SJSA1 (cell line): ENCODE measurements around the gene SLC17A1. TPM values are rescaled to one million over a fixed set of nuclear protein-coding genes. Genes with fewer than 3 reads are reported as not detected.

Experiments used
- DNase-seq, 2 experiments: peaks; one replicate each; pipeline ENCODE4 v3.0.0-alpha.2; 2015 to 2020; ENCODE audit warnings: low spot score in 2 of 2, low read depth in 1 of 2
- H3K27ac ChIP-seq: fragments of 250-450 bp; sonication (Bioruptor Pico); 2 replicates; pipeline ENCODE4 v1.5.1; 2020; ENCODE audit warnings: mild to moderate bottlenecking, moderate library complexity
- H3K27me3 ChIP-seq: fragments of 250-450 bp; sonication (Bioruptor Pico); replicated peaks from 2 replicates; pipeline ENCODE4 v1.5.1; 2020; ENCODE audit warnings: mild to moderate bottlenecking, moderate library complexity
- H3K36me3 ChIP-seq: fragments of 250-450 bp; sonication (Bioruptor Pico); 2 replicates; pipeline ENCODE4 v1.5.1; 2020; ENCODE audit warnings: mild to moderate bottlenecking
- H3K4me1 ChIP-seq: fragments of 250-450 bp; sonication (Bioruptor Pico); replicated peaks from 2 replicates; pipeline ENCODE4 v1.6.1; 2021; ENCODE audit warnings: mild to moderate bottlenecking
- H3K4me3 ChIP-seq: fragments of 250-450 bp; sonication (Bioruptor Pico); 2 replicates; pipeline ENCODE4 v1.5.1; 2020; ENCODE audit warnings: mild to moderate bottlenecking
- H3K9me3 ChIP-seq: fragments of 250-450 bp; sonication (Bioruptor Pico); replicated peaks from 2 replicates; pipeline ENCODE4 v1.5.1; 2020; ENCODE audit warnings: mild to moderate bottlenecking
- total RNA-seq: library from RNA; depleted of rRNA; stranded (reverse); fragments of >200 nt; shearing (Covaris generic); gene quantifications from 2 replicates; pipeline ENCODE4 v1.2.3, GENCODE V29; 2014

SLC17A1 gene
- total RNA-seq, 1 experiment from 2014 or later, result not detected

GRCh38 chr6:25804804-25805203 lies 27.0 kb downstream of the SLC17A1 start:
- DNase-seq, result no peak
- Histone ChIP-seq H3K36me3 (no peaks in the 10 kb centered on the region), H3K4me3 (no peak overlapping the region), H3K27ac (no peak overlapping the region), H3K9me3 (no peaks in the 10 kb centered on the region), H3K4me1 (no peaks in the 10 kb centered on the region), H3K27me3 (no peaks in the 10 kb centered on the region)

GRCh38 chr6:25801436-25801835 lies 30.4 kb downstream of the SLC17A1 start:
- no peaks in the 10 kb centered on the region; the same call in 1 of the 2 replicates for H3K27me3 ChIP-seq
- no peaks in the 10 kb centered on the region for H3K9me3 ChIP-seq
- no peak overlapping the region for H3K4me3 ChIP-seq
- no peak for DNase-seq
- H3K4me1 ChIP-seq, result no peaks in the 10 kb centered on the region
- no peaks in the 10 kb centered on the region for H3K36me3 ChIP-seq
- no peak overlapping the region for H3K27ac ChIP-seq

- Histone ChIP-seq H3K4me1 (no peaks in the 10 kb centered on the region), H3K4me3 (no peak overlapping the region), H3K27ac (no peak overlapping the region), H3K27me3 (no peaks in the 10 kb centered on the region; the same call in 1 of the 2 replicates), H3K9me3 (no peaks in the 10 kb centered on the region), H3K36me3 (no peaks in the 10 kb centered on the region)
- no peak for DNase-seq
Measured at GRCh38 chr6:25794784-25795183, 37.1 kb downstream of the SLC17A1 start.

- Histone ChIP-seq H3K4me3 (no peak overlapping the region), H3K36me3 (no peaks in the 10 kb centered on the region), H3K27me3 (no peaks in the 10 kb centered on the region; the same call in 1 of the 2 replicates), H3K9me3 (no peaks in the 10 kb centered on the region), H3K4me1 (no peaks in the 10 kb centered on the region), H3K27ac (no peak overlapping the region)
- no peak for DNase-seq
Measured at GRCh38 chr6:25793970-25794369, 37.9 kb downstream of the SLC17A1 start.

GRCh38 chr6:25792016-25792415 lies 39.8 kb downstream of the SLC17A1 start:
- Histone ChIP-seq H3K9me3 (no peaks in the 10 kb centered on the region), H3K27ac (no peak overlapping the region), H3K4me3 (no peak overlapping the region), H3K36me3 (no peaks in the 10 kb centered on the region), H3K27me3 (no peaks in the 10 kb centered on the region), H3K4me1 (no peaks in the 10 kb centered on the region)
- DNase-seq, result no peak

GRCh38 chr6:25789475-25789874 lies 42.4 kb downstream of the SLC17A1 start:
- no peak for DNase-seq
- no peak overlapping the region for H3K27ac ChIP-seq
- H3K9me3 ChIP-seq, result no peaks in the 10 kb centered on the region
- H3K4me1 ChIP-seq, result no peaks in the 10 kb centered on the region
- H3K27me3 ChIP-seq, result no peaks in the 10 kb centered on the region
- no peaks in the 10 kb centered on the region for H3K36me3 ChIP-seq
- H3K4me3 ChIP-seq, result no peak overlapping the region

- H3K9me3 ChIP-seq, result no peaks in the 10 kb centered on the region
- H3K36me3 ChIP-seq, result no peaks in the 10 kb centered on the region
- DNase-seq, result peak; percentile 18 to 52
- H3K27ac ChIP-seq, result no peak overlapping the region
- no peak overlapping the region for H3K4me3 ChIP-seq
- H3K4me1 ChIP-seq, result no peaks in the 10 kb centered on the region
- no peaks in the 10 kb centered on the region for H3K27me3 ChIP-seq
Measured at GRCh38 chr6:25788305-25788922, 43.4 kb downstream of the SLC17A1 start.

- no peak overlapping the region for H3K4me3 ChIP-seq
- H3K36me3 ChIP-seq, result no peaks in the 10 kb centered on the region
- H3K4me1 ChIP-seq, result no peaks in the 10 kb centered on the region
- DNase-seq, result no peak
- H3K27ac ChIP-seq, result no peak overlapping the region
- H3K27me3 ChIP-seq, result no peaks in the 10 kb centered on the region
- no peaks in the 10 kb centered on the region for H3K9me3 ChIP-seq
Measured at GRCh38 chr6:25787428-25787827, 44.4 kb downstream of the SLC17A1 start.

GRCh38 chr6:25781134-25781533 lies 50.7 kb downstream of the SLC17A1 start:
- Histone ChIP-seq H3K4me3 (no peak overlapping the region), H3K9me3 (no peaks in the 10 kb centered on the region), H3K4me1 (no peaks in the 10 kb centered on the region), H3K27ac (no peak overlapping the region), H3K27me3 (no peaks in the 10 kb centered on the region), H3K36me3 (no peaks in the 10 kb centered on the region)
- DNase-seq, result no peak

- no peak for DNase-seq
- H3K4me1 ChIP-seq, result no peaks in the 10 kb centered on the region
- H3K9me3 ChIP-seq, result no peaks in the 10 kb centered on the region
- no peaks in the 10 kb centered on the region for H3K36me3 ChIP-seq
- no peak overlapping the region for H3K4me3 ChIP-seq
- no peaks in the 10 kb centered on the region for H3K27me3 ChIP-seq
- no peak overlapping the region for H3K27ac ChIP-seq
Measured at GRCh38 chr6:25777856-25778649, 53.8 kb downstream of the SLC17A1 start.

- no peak for DNase-seq
- Histone ChIP-seq H3K27me3 (no peaks in the 10 kb centered on the region), H3K27ac (no peak overlapping the region), H3K4me1 (no peaks in the 10 kb centered on the region), H3K9me3 (no peaks in the 10 kb centered on the region), H3K4me3 (no peak overlapping the region), H3K36me3 (no peaks in the 10 kb centered on the region)
Measured at GRCh38 chr6:25777031-25777430, 54.8 kb downstream of the SLC17A1 start.

- Histone ChIP-seq H3K4me3 (no peak overlapping the region), H3K36me3 (no peaks in the 10 kb centered on the region), H3K4me1 (no peaks in the 10 kb centered on the region), H3K9me3 (no peaks in the 10 kb centered on the region), H3K27me3 (no peaks in the 10 kb centered on the region), H3K27ac (no peak overlapping the region)
- DNase-seq, result no peak
Measured at GRCh38 chr6:25774120-25774715, 57.6 kb downstream of the SLC17A1 start.

- no peak for DNase-seq
Measured at GRCh38 chr6:25769983-25770382, 61.9 kb downstream of the SLC17A1 start.

GRCh38 chr6:25768566-25768965 lies 63.3 kb downstream of the SLC17A1 start:
- no peaks in the 10 kb centered on the region; the same call in 1 of the 2 replicates for H3K27me3 ChIP-seq
- DNase-seq, result no peak
- H3K4me3 ChIP-seq, result no peak overlapping the region
- no peaks in the 10 kb centered on the region for H3K4me1 ChIP-seq
- H3K36me3 ChIP-seq, result no peaks in the 10 kb centered on the region
- H3K27ac ChIP-seq, result no peak overlapping the region
- H3K9me3 ChIP-seq, result no peaks in the 10 kb centered on the region

More at GRCh38 chr6:25769983-25770382, 61.9 kb downstream of the SLC17A1 start:
- no peaks in the 10 kb centered on the region for H3K4me1 ChIP-seq
- H3K27me3 ChIP-seq, result no peaks in the 10 kb centered on the region; the same call in 1 of the 2 replicates
- H3K4me3 ChIP-seq, result no peak overlapping the region
- no peak overlapping the region for H3K27ac ChIP-seq
- H3K36me3 ChIP-seq, result no peaks in the 10 kb centered on the region
- H3K9me3 ChIP-seq, result no peaks in the 10 kb centered on the region
